ENCODE measurements around the gene PICK1.
"Not testable (repeated sequence)": the region's sequence is repeated elsewhere in the genome, so short reads cannot be mapped to it uniquely, and the experiment has no call there.

Gene PICK1

GRCh38 chr22:38074181-38075104, 17.2 kb downstream of the PICK1 start:
- no peak for FAIRE-seq
- DNase-seq (ENCODE audit: insufficient read length, low spot score): no peak
- TF ChIP-seq POLR2AphosphoS5 (IDR thresholded peaks at IDR 0.05; ENCODE audit: low read depth, low read length): no peak
- no peak for TF ChIP-seq POLR2A (IDR thresholded peaks at IDR 0.05; ENCODE audit: low read depth, low read length)
- TF ChIP-seq TAF1 (IDR thresholded peaks at IDR 0.05; ENCODE audit: low read depth, low read length): no peak

GRCh38 chr22:38075105-38075825, 18.1 kb downstream of the PICK1 start:
- TF ChIP-seq POU2F2 (IDR thresholded peaks at IDR 0.05; ENCODE audit: low read depth, low read length) (no peak), POLR2A (IDR thresholded peaks at IDR 0.05; ENCODE audit: low read depth, low read length) (no peak), POLR2AphosphoS5 (IDR thresholded peaks at IDR 0.05; ENCODE audit: low read depth, low read length) (no peak), TAF1 (IDR thresholded peaks at IDR 0.05; ENCODE audit: low read depth, low read length) (no peak), PAX5 (IDR thresholded peaks at IDR 0.05; ENCODE audit: insufficient read depth, low read length, severe bottlenecking) (no peak), SPI1 (IDR thresholded peaks at IDR 0.05; ENCODE audit: low read depth, low read length) (no peak)
- FAIRE-seq: no peak
- no peak for DNase-seq (ENCODE audit: insufficient read length, low spot score)

- FAIRE-seq (no peak), DNase-seq (ENCODE audit: insufficient read length, low spot score) (no peak)
- TF ChIP-seq TAF1 (IDR thresholded peaks at IDR 0.05; ENCODE audit: low read depth, low read length): no peak
- TF ChIP-seq PAX5 (IDR thresholded peaks at IDR 0.05; ENCODE audit: insufficient read depth, low read length, severe bottlenecking): no peak
- TF ChIP-seq POLR2A (IDR thresholded peaks at IDR 0.05; ENCODE audit: low read depth, low read length): no peak
- no peak for TF ChIP-seq SPI1 (IDR thresholded peaks at IDR 0.05; ENCODE audit: low read depth, low read length)
- no peak for TF ChIP-seq POLR2AphosphoS5 (IDR thresholded peaks at IDR 0.05; ENCODE audit: low read depth, low read length)
- no peak for TF ChIP-seq POU2F2 (IDR thresholded peaks at IDR 0.05; ENCODE audit: low read depth, low read length)
These were observed 18.8 kb downstream of the PICK1 start for GRCh38 chr22:38075961-38076360.

GRCh38 chr22:38077096-38077495, 19.9 kb downstream of the PICK1 start:
- no peak for DNase-seq (ENCODE audit: insufficient read length, low spot score)
- no peak for FAIRE-seq
- TF ChIP-seq POU2F2 (IDR thresholded peaks at IDR 0.05; ENCODE audit: low read depth, low read length) (no peak), POLR2A (IDR thresholded peaks at IDR 0.05; ENCODE audit: low read depth, low read length) (no peak), POLR2AphosphoS5 (IDR thresholded peaks at IDR 0.05; ENCODE audit: low read depth, low read length) (no peak), TAF1 (IDR thresholded peaks at IDR 0.05; ENCODE audit: low read depth, low read length) (no peak), SPI1 (IDR thresholded peaks at IDR 0.05; ENCODE audit: low read depth, low read length) (no peak), PAX5 (IDR thresholded peaks at IDR 0.05; ENCODE audit: insufficient read depth, low read length, severe bottlenecking) (no peak)

GRCh38 chr22:38077595-38077994, 20.4 kb downstream of the PICK1 start:
- TF ChIP-seq SPI1 (IDR thresholded peaks at IDR 0.05; ENCODE audit: low read depth, low read length): no peak
- no peak for TF ChIP-seq POU2F2 (IDR thresholded peaks at IDR 0.05; ENCODE audit: low read depth, low read length)
- DNase-seq (ENCODE audit: insufficient read length, low spot score) (no peak), FAIRE-seq (no peak)

GRCh38 chr22:38078046-38078840, 21.0 kb downstream of the PICK1 start:
- TF ChIP-seq PAX5 (IDR thresholded peaks at IDR 0.05; ENCODE audit: insufficient read depth, low read length, severe bottlenecking) (no peak), POU2F2 (IDR thresholded peaks at IDR 0.05; ENCODE audit: low read depth, low read length) (no peak), SPI1 (IDR thresholded peaks at IDR 0.05; ENCODE audit: low read depth, low read length) (no peak), POLR2A (IDR thresholded peaks at IDR 0.05; ENCODE audit: low read depth, low read length) (no peak), POLR2AphosphoS5 (IDR thresholded peaks at IDR 0.05; ENCODE audit: low read depth, low read length) (no peak), TAF1 (IDR thresholded peaks at IDR 0.05; ENCODE audit: low read depth, low read length) (no peak)
- FAIRE-seq (no peak), DNase-seq (ENCODE audit: insufficient read length, low spot score) (no peak)

GRCh38 chr22:38079208-38079607, 22.0 kb downstream of the PICK1 start:
- FAIRE-seq: not testable (repeated sequence)

GRCh38 chr22:38079804-38080203, 22.6 kb downstream of the PICK1 start:
- no peak for TF ChIP-seq PAX5 (IDR thresholded peaks at IDR 0.05; ENCODE audit: insufficient read depth, low read length, severe bottlenecking)
- no peak for TF ChIP-seq POLR2A (IDR thresholded peaks at IDR 0.05; ENCODE audit: low read depth, low read length)
- no peak for TF ChIP-seq POLR2AphosphoS5 (IDR thresholded peaks at IDR 0.05; ENCODE audit: low read depth, low read length)
- no peak for TF ChIP-seq SPI1 (IDR thresholded peaks at IDR 0.05; ENCODE audit: low read depth, low read length)
- TF ChIP-seq TAF1 (IDR thresholded peaks at IDR 0.05; ENCODE audit: low read depth, low read length): no peak
- no peak for TF ChIP-seq POU2F2 (IDR thresholded peaks at IDR 0.05; ENCODE audit: low read depth, low read length)
- DNase-seq (ENCODE audit: insufficient read length, low spot score) (no peak), FAIRE-seq (no peak)

More at GRCh38 chr22:38079208-38079607, 22.0 kb downstream of the PICK1 start:
- DNase-seq (ENCODE audit: insufficient read length, low spot score): not testable (repeated sequence)

GRCh38 chr22:38080474-38080849, 23.3 kb downstream of the PICK1 start:
- no peak for TF ChIP-seq POLR2A (IDR thresholded peaks at IDR 0.05; ENCODE audit: low read depth, low read length)
- no peak for DNase-seq (ENCODE audit: insufficient read length, low spot score)
- FAIRE-seq: no peak
